GM23338 (cell line): Measurements from ENCODE around the gene DCDC1. TPM values are rescaled to one million over a fixed set of nuclear protein-coding genes. Genes with fewer than 3 reads are reported as not detected.

Experiments
- ATAC-seq: fragments of 200-7000 bp; cut with Tn5 transposase; 3 replicates; pipeline ENCODE4 v1.9.1; 2020
- DNase-seq: peaks from one replicate; pipeline ENCODE4 v3.0.0-alpha.2; 2015; ENCODE audit warnings: low spot score
- H2AFZ ChIP-seq: fragments of 200-600 bp; sonication (generic); 2 replicates; pipeline ENCODE4 v1.8.0; 2016; ENCODE audit warnings: antibody characterized with exemption, mild to moderate bottlenecking, moderate library complexity
- H3F3A ChIP-seq: fragments of 200-600 bp; sonication (generic); replicated peaks from 2 replicates; pipeline ENCODE4 v1.8.0; 2017; ENCODE audit warnings: antibody characterized with exemption, mixed run types, low read depth
- H3K27ac ChIP-seq: fragments of 200-600 bp; sonication (generic); 2 replicates; pipeline ENCODE4 v1.6.1; 2016; ENCODE audit warnings: low read depth
- H3K27me3 ChIP-seq: fragments of 200-600 bp; sonication (generic); 2 replicates; pipeline ENCODE4 v1.8.0; 2016; ENCODE audit warnings: mild to moderate bottlenecking, mixed run types, moderate library complexity; ENCODE audit not compliant: insufficient read depth
- H3K36me3 ChIP-seq: fragments of 200-600 bp; sonication (generic); 2 replicates; pipeline ENCODE4 v1.8.0; 2016; ENCODE audit warnings: mild to moderate bottlenecking; ENCODE audit not compliant: insufficient read depth
- H3K4me1 ChIP-seq: fragments of 200-600 bp; sonication (generic); 2 replicates; pipeline ENCODE4 v1.8.0; 2016; ENCODE audit warnings: mild to moderate bottlenecking, moderate library complexity; ENCODE audit not compliant: insufficient read depth
- H3K4me2 ChIP-seq: fragments of 200-600 bp; sonication (generic); 2 replicates; pipeline ENCODE4 v1.7.1; 2017; ENCODE audit warnings: mixed run types
- H3K4me3 ChIP-seq: fragments of 200-600 bp; sonication (generic); 2 replicates; pipeline ENCODE4 v1.6.1; 2016; ENCODE audit warnings: mixed run types
- H3K79me2 ChIP-seq: fragments of 200-600 bp; sonication (generic); replicated peaks from 2 replicates; pipeline ENCODE4 v1.8.0; 2017; ENCODE audit warnings: mild to moderate bottlenecking; ENCODE audit not compliant: insufficient read depth
- H3K9me2 ChIP-seq: fragments of 200-600 bp; sonication (generic); 2 replicates; pipeline ENCODE4 v1.8.0; 2017; ENCODE audit not compliant: insufficient read depth
- H4K20me1 ChIP-seq: fragments of 200-600 bp; sonication (generic); replicated peaks from 2 replicates; pipeline ENCODE4 v1.8.0; 2017; ENCODE audit warnings: mild to moderate bottlenecking; ENCODE audit not compliant: insufficient read depth
- H3K27ac Mint-ChIP-seq: 2 replicates; pipeline ENCODE4 v1.8.0; 2020; ENCODE audit warnings: inconsistent platforms, mild to moderate bottlenecking, moderate library complexity, mixed read lengths
- H3K27me3 Mint-ChIP-seq: 3 replicates; pipeline ENCODE4 v1.8.0; 2022; ENCODE audit warnings: low read depth, mild to moderate bottlenecking, moderate library complexity, mixed read lengths, inconsistent platforms; ENCODE audit not compliant: insufficient read depth, poor library complexity
- H3K36me3 Mint-ChIP-seq: 3 replicates; pipeline ENCODE4 v1.8.0; 2021; ENCODE audit warnings: low read depth, mild to moderate bottlenecking, inconsistent platforms, moderate library complexity, mixed read lengths
- H3K4me1 Mint-ChIP-seq: 3 replicates; pipeline ENCODE4 v1.8.0; 2020; ENCODE audit warnings: mild to moderate bottlenecking, inconsistent platforms, mixed read lengths
- H3K4me3 Mint-ChIP-seq: 3 replicates; pipeline ENCODE4 v1.8.0; 2021; ENCODE audit warnings: moderate library complexity, mild to moderate bottlenecking, inconsistent platforms, mixed read lengths
- H3K9me3 Mint-ChIP-seq: 3 replicates; pipeline ENCODE4 v1.8.0; 2020; ENCODE audit warnings: moderate library complexity, mild to moderate bottlenecking, inconsistent platforms, mixed read lengths
- ETS1 ChIP-seq: IDR thresholded peaks from 2 replicates; pipeline ENCODE4 v1.6.1; 2016; ENCODE audit warnings: antibody characterized with exemption
- EZH2 ChIP-seq: fragments of 200-600 bp; sonication (generic); IDR thresholded peaks from one replicate; pipeline ENCODE4 v1.8.0; 2017; ENCODE audit warnings: antibody characterized with exemption, mild to moderate bottlenecking, low read depth; ENCODE audit not compliant: unreplicated experiment
- EZH2phosphoT487 ChIP-seq: fragments of 200-600 bp; sonication (generic); IDR thresholded peaks from one replicate; pipeline ENCODE4 v1.8.1; 2018; ENCODE audit warnings: antibody characterized with exemption; ENCODE audit not compliant: unreplicated experiment
- JUNB ChIP-seq: IDR thresholded peaks from one replicate; pipeline ENCODE4 v1.6.1; 2016; ENCODE audit warnings: antibody characterized with exemption; ENCODE audit not compliant: unreplicated experiment
- STAT1 ChIP-seq: IDR thresholded peaks from one replicate; pipeline ENCODE4 v1.6.1; 2016; ENCODE audit warnings: antibody characterized with exemption; ENCODE audit not compliant: unreplicated experiment
- ZNF114 ChIP-seq: fragments of 250-450 bp; sonication (Bioruptor Pico); IDR thresholded peaks from 2 replicates; pipeline ENCODE4 v1.5.0; 2020; ENCODE audit warnings: mild to moderate bottlenecking, moderate library complexity
- ZNF331 ChIP-seq: fragments of 250-450 bp; sonication (Bioruptor Pico); IDR thresholded peaks from 2 replicates; pipeline ENCODE4 v1.5.0; 2020; ENCODE audit warnings: low read depth, mild to moderate bottlenecking, moderate library complexity
- polyA plus RNA-seq: library from polyadenylated mRNA; unstranded; fragments of >200 nt; fragmentation: Nextera tagmentation; extraction: Ambion mirVana; gene quantifications from 2 replicates; pipeline ENCODE4 v1.2.1, GENCODE V29; 2016
- total RNA-seq: library from RNA; depleted of rRNA; stranded (reverse); fragments of >200 nt; shearing (Covaris generic); gene quantifications from 2 replicates; pipeline ENCODE4 v1.2.3, GENCODE V29; 2014
- TF ChIP-seq, protein P1 (sequence below): IDR thresholded peaks from one replicate; pipeline ENCODE4 v1.6.1; 2018; ENCODE audit warnings: antibody characterized with exemption; ENCODE audit not compliant: unreplicated experiment
- TF ChIP-seq, protein P2 (sequence below), 2 experiments: fragments of 200-600 bp in 1 of 2; sonication (generic) in 1 of 2; conservative IDR thresholded peaks; 2 replicates each; pipeline versions ENCODE4 v1.5.1 to v1.6.1; 2016 to 2017; ENCODE audit warnings: antibody characterized with exemption in 2 of 2, low read depth in 2 of 2, mild to moderate bottlenecking in 2 of 2, moderate library complexity in 1 of 2

The DCDC1 gene
- total and polyA plus RNA-seq, 2 experiments from 2014 or later, result 0.56 to 0.58 TPM

GRCh38 chr11:31030138-31030792 lies 339.3 kb downstream of the DCDC1 start:
- ATAC-seq (no peak), DNase-seq (no peak)
- Histone ChIP-seq H3K9me2 (no peaks in the 10 kb centered on the region), H3K27ac (no peak overlapping the region), H3K27me3 (no peaks in the 10 kb centered on the region), H2AFZ (no peak overlapping the region), H3K4me2 (no peak overlapping the region), H3K4me3 (no peak overlapping the region), H3K4me1 (no peaks in the 10 kb centered on the region), H4K20me1 (no peaks in the 10 kb centered on the region), H3K79me2 (no peaks in the 10 kb centered on the region), H3F3A (no peaks in the 10 kb centered on the region), H3K36me3 (no peaks in the 10 kb centered on the region)
- Mint-ChIP-seq H3K9me3 (no peaks in the 10 kb centered on the region), H3K27ac (no peak overlapping the region), H3K36me3 (no peaks in the 10 kb centered on the region), H3K4me1 (no peaks in the 10 kb centered on the region; the same call in 2 of the 3 replicates), H3K4me3 (no peak overlapping the region), H3K27me3 (no peaks in the 10 kb centered on the region)
- TF ChIP-seq ZNF331 (CRISPR knock-in tag) (no peak), ETS1 (no peak), ZNF114 (no peak), EZH2 (no peak), STAT1 (no peak)
- TF ChIP-seq, protein P1, sequence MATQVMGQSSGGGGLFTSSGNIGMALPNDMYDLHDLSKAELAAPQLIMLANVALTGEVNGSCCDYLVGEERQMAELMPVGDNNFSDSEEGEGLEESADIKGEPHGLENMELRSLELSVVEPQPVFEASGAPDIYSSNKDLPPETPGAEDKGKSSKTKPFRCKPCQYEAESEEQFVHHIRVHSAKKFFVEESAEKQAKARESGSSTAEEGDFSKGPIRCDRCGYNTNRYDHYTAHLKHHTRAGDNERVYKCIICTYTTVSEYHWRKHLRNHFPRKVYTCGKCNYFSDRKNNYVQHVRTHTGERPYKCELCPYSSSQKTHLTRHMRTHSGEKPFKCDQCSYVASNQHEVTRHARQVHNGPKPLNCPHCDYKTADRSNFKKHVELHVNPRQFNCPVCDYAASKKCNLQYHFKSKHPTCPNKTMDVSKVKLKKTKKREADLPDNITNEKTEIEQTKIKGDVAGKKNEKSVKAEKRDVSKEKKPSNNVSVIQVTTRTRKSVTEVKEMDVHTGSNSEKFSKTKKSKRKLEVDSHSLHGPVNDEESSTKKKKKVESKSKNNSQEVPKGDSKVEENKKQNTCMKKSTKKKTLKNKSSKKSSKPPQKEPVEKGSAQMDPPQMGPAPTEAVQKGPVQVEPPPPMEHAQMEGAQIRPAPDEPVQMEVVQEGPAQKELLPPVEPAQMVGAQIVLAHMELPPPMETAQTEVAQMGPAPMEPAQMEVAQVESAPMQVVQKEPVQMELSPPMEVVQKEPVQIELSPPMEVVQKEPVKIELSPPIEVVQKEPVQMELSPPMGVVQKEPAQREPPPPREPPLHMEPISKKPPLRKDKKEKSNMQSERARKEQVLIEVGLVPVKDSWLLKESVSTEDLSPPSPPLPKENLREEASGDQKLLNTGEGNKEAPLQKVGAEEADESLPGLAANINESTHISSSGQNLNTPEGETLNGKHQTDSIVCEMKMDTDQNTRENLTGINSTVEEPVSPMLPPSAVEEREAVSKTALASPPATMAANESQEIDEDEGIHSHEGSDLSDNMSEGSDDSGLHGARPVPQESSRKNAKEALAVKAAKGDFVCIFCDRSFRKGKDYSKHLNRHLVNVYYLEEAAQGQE, result no peak

DNA sequence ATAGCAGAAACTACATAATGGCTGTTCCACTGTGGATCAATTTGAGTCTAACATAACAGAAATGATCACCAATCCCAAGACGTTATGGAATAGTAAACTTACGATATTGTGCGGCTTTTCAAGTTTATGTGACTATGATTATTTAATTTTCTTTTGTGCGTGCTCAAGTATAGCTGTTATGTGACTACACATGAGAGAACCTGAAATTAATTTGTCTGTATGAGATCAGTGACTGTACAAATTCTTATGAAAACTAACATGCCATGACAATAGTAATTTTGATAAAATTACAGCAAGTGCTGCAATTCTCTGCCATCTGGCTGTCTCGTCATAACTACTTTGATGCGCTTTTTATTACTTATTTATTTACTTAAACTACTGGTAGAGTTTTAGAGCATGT lies 343.2 kb downstream of the DCDC1 start:
- Histone ChIP-seq H3K36me3 (no peaks in the 10 kb centered on the region), H3K4me2 (no peak overlapping the region), H3K79me2 (no peaks in the 10 kb centered on the region), H3K27me3 (no peaks in the 10 kb centered on the region), H3K4me1 (no peaks in the 10 kb centered on the region), H3K27ac (no peak overlapping the region), H4K20me1 (no peaks in the 10 kb centered on the region), H3F3A (no peaks in the 10 kb centered on the region), H2AFZ (no peak overlapping the region), H3K4me3 (no peak overlapping the region), H3K9me2 (no peaks in the 10 kb centered on the region)
- Mint-ChIP-seq H3K27me3 (no peaks in the 10 kb centered on the region), H3K36me3 (no peaks in the 10 kb centered on the region), H3K9me3 (no peaks in the 10 kb centered on the region), H3K4me1 (peaks cover 7% of the 10 kb centered on the region; the same call in 2 of the 3 replicates), H3K27ac (no peak overlapping the region), H3K4me3 (no peak overlapping the region)
- DNase-seq (no peak), ATAC-seq (no peak)
- TF ChIP-seq ZNF331 (CRISPR knock-in tag) (no peak), STAT1 (no peak), EZH2phosphoT487 (no peak), ETS1 (no peak), EZH2 (no peak), JUNB (no peak)
- TF ChIP-seq, protein P2, sequence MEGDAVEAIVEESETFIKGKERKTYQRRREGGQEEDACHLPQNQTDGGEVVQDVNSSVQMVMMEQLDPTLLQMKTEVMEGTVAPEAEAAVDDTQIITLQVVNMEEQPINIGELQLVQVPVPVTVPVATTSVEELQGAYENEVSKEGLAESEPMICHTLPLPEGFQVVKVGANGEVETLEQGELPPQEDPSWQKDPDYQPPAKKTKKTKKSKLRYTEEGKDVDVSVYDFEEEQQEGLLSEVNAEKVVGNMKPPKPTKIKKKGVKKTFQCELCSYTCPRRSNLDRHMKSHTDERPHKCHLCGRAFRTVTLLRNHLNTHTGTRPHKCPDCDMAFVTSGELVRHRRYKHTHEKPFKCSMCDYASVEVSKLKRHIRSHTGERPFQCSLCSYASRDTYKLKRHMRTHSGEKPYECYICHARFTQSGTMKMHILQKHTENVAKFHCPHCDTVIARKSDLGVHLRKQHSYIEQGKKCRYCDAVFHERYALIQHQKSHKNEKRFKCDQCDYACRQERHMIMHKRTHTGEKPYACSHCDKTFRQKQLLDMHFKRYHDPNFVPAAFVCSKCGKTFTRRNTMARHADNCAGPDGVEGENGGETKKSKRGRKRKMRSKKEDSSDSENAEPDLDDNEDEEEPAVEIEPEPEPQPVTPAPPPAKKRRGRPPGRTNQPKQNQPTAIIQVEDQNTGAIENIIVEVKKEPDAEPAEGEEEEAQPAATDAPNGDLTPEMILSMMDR (conservative IDR thresholded peaks at IDR 0.05; ENCODE audit: low read depth in 2 of 2), result no peak
